Parathyroid adenoma (tissue), 2 donors: ENCODE data around the gene SLC4A4.

Experiments
- H2AFZ ChIP-seq: fragments of 300-600 bp; sonication (generic); one replicate; pipeline ENCODE4 v1.7.0; 2017; ENCODE audit warnings: antibody characterized with exemption, mild to moderate bottlenecking
- H3K27ac ChIP-seq: fragments of 300-600 bp; sonication (generic); one replicate; pipeline ENCODE4 v1.7.0; 2017
- H3K27me3 ChIP-seq: fragments of 300-600 bp; sonication (generic); one replicate; pipeline ENCODE4 v1.7.0; 2017; ENCODE audit warnings: low read length; ENCODE audit not compliant: control insufficient read depth, insufficient read depth
- H3K36me3 ChIP-seq: fragments of 300-600 bp; sonication (generic); one replicate; pipeline ENCODE4 v1.7.0; 2017; ENCODE audit warnings: low read length; ENCODE audit not compliant: control insufficient read depth, insufficient read depth
- H3K4me1 ChIP-seq: fragments of 300-600 bp; sonication (generic); one replicate; pipeline ENCODE4 v1.7.0; 2017; ENCODE audit warnings: control low read depth
- H3K4me2 ChIP-seq: fragments of 300-600 bp; sonication (generic); one replicate; pipeline ENCODE4 v1.7.0; 2017; ENCODE audit warnings: low read length
- H3K4me3 ChIP-seq: fragments of 300-600 bp; sonication (generic); one replicate; pipeline ENCODE4 v1.7.0; 2017; ENCODE audit warnings: low read depth, low read length
- H3K79me2 ChIP-seq: fragments of 300-600 bp; sonication (generic); one replicate; pipeline ENCODE4 v1.7.0; 2017; ENCODE audit warnings: control low read depth
- H3K9ac ChIP-seq: fragments of 300-600 bp; sonication (generic); one replicate; pipeline ENCODE4 v1.7.0; 2017; ENCODE audit warnings: mild to moderate bottlenecking
- H3K9me3 ChIP-seq: fragments of 300-600 bp; sonication (generic); one replicate; pipeline ENCODE4 v1.7.0; 2017; ENCODE audit warnings: low read length; ENCODE audit not compliant: control insufficient read depth
- TF ChIP-seq, protein P1 (sequence below): fragments of 300-600 bp; sonication (generic); IDR thresholded peaks from one replicate; pipeline ENCODE4 v1.7.0; 2017; ENCODE audit warnings: antibody characterized with exemption, mild to moderate bottlenecking
- donor health status: primary hyperparathyroidism.

Gene SLC4A4

DNA sequence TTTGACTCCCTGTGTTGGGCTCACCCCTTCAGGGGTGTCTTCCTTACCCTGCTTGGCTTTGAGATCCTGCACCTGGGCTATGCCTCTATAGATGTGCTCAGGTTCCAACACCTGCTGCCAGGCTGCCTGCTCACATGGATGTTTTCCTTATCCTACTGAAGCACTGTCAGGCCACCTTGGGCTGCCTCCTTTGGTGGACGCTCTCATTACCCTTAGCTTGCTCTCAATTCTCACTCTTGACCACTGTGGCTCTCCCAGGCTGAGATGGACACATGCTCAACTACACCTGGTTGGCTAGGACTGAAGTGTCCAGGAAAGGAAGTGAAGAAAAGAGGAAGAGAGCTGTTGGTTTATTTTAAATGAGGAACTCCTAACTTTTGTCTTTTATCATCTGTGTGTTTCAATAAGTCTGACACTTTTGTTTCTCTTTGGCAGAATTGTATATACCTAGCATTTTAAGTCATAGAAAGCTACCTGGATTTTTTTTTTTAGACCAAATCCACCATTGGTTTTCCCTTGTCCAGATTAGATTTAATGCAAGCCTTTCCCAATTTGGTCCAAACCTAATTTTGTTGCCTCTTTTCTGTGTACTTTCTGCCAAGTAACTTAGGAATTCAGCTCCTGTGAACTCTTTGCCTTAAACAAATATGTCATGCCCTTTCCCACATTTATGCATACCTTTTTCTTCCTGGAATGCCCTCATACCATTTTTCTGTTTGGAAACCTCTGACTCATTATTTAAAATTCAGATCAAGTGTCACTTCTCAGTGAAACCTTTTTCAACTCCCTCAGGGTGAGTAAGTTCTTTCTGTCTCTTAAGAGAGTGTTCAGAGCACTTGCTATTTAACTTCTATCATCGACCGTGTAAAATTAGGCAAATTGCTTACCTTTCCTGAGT, 269.2 kb downstream of the SLC4A4 start:
- no peaks in the 10 kb centered on the region for H3K9me3 ChIP-seq
- TF ChIP-seq, protein P1, sequence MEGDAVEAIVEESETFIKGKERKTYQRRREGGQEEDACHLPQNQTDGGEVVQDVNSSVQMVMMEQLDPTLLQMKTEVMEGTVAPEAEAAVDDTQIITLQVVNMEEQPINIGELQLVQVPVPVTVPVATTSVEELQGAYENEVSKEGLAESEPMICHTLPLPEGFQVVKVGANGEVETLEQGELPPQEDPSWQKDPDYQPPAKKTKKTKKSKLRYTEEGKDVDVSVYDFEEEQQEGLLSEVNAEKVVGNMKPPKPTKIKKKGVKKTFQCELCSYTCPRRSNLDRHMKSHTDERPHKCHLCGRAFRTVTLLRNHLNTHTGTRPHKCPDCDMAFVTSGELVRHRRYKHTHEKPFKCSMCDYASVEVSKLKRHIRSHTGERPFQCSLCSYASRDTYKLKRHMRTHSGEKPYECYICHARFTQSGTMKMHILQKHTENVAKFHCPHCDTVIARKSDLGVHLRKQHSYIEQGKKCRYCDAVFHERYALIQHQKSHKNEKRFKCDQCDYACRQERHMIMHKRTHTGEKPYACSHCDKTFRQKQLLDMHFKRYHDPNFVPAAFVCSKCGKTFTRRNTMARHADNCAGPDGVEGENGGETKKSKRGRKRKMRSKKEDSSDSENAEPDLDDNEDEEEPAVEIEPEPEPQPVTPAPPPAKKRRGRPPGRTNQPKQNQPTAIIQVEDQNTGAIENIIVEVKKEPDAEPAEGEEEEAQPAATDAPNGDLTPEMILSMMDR = no peak
- no peaks in the 10 kb centered on the region for H3K4me1 ChIP-seq
- H3K79me2 ChIP-seq = no peaks in the 10 kb centered on the region
- no peak overlapping the region for H2AFZ ChIP-seq
- H3K4me3 ChIP-seq = no peak overlapping the region
- no peaks in the 10 kb centered on the region for H3K27me3 ChIP-seq
- no peak overlapping the region for H3K9ac ChIP-seq
- H3K4me2 ChIP-seq = no peak overlapping the region
- no peak overlapping the region for H3K27ac ChIP-seq
- H3K36me3 ChIP-seq = no peaks in the 10 kb centered on the region

DNA sequence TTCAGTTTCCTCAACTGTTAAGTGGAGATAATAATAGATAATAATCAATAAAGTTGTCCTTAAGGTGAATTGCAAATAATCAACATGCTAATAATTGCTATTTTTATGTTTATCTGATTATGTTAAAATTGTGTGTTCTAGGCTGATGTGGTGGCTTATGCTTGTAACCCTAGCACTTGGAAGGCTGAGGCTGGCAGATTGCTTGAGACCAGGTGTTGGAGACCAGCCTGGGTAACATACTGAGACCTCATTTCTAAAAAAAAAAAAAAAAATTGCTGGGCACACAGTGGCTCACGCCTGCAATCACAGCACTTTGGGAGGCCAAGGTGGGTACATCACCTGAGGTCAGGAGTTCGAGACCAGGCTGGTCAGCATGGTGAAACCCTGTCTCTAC, 269.9 kb downstream of the SLC4A4 start:
- Histone ChIP-seq H3K9ac (no peak overlapping the region), H2AFZ (no peak overlapping the region), H3K36me3 (no peaks in the 10 kb centered on the region), H3K9me3 (no peaks in the 10 kb centered on the region), H3K4me1 (no peaks in the 10 kb centered on the region), H3K79me2 (no peaks in the 10 kb centered on the region), H3K4me2 (no peak overlapping the region), H3K27ac (no peak overlapping the region), H3K27me3 (no peaks in the 10 kb centered on the region), H3K4me3 (no peak overlapping the region)
- TF ChIP-seq, protein P1 = no peak

DNA sequence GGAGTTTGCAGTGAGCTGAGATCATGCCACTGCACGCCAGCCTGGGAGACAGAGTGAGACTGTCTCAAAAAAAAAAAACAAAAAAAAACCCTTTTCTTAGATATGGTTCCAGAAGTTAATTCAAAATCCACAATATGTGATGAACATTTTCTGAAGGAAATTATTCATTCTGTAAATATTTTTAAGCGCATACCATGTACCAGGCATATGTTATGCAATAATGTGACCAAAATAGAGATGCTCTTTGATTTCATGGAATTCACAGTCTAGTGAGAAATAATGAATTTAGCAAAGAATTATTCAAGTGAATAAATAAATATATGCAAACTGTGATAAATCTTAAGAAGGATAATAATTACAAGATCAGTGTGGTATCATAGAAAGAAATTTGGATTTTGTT, 270.3 kb downstream of the SLC4A4 start:
- Histone ChIP-seq H3K4me3 (no peak overlapping the region), H3K79me2 (no peaks in the 10 kb centered on the region), H3K9me3 (no peaks in the 10 kb centered on the region), H3K4me2 (no peak overlapping the region), H3K27me3 (no peaks in the 10 kb centered on the region), H3K36me3 (no peaks in the 10 kb centered on the region), H3K4me1 (no peaks in the 10 kb centered on the region), H2AFZ (no peak overlapping the region), H3K9ac (no peak overlapping the region), H3K27ac (no peak overlapping the region)
- TF ChIP-seq, protein P1 = no peak

DNA sequence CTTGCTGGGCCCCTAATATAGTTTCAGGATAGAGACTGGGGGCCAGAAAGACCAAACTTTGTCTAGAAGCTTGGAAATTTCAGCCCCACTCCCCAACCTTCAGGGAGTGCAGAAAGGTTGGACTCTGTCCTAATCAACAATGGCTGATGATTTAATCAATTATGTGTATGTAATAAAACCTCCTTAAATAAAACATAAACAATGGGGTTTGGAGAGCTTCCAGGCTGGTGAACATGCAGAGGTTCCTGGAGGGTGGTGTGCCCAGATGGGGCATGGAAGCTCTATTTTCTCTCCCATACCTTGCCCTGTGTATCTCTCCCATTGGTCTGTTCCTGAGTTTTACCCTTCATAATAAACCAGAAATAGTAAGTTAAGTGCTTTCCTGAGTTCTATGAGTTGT, 270.8 kb downstream of the SLC4A4 start:
- H3K27me3 ChIP-seq = no peaks in the 10 kb centered on the region
- no peaks in the 10 kb centered on the region for H3K4me1 ChIP-seq
- no peaks in the 10 kb centered on the region for H3K79me2 ChIP-seq
- H3K9ac ChIP-seq = no peak overlapping the region
- no peak overlapping the region for H3K4me3 ChIP-seq
- no peak overlapping the region for H3K4me2 ChIP-seq
- H3K9me3 ChIP-seq = no peaks in the 10 kb centered on the region
- H2AFZ ChIP-seq = no peak overlapping the region
- H3K27ac ChIP-seq = no peak overlapping the region
- no peaks in the 10 kb centered on the region for H3K36me3 ChIP-seq
- TF ChIP-seq, protein P1 = no peak

DNA sequence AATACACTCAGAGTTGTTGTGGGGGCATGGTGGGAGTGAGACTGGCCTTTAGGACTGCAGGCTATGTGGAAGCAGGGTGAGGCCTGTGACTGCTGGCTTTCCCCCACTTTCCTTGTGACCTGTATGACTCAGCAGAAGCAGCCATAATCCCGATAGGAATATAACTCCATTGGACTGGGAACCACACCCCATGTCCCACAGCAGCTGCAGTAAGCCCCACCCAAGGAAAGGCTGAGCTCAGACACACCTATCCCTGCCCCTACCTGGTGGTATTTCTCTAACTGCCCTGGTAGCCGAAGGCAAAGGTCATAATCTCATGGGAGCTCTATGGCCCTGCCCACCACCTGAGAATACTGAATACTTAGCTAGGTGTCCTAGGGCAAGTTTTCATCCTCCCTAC, 275.8 kb downstream of the SLC4A4 start:
- TF ChIP-seq, protein P1 = no peak
- H3K27me3 ChIP-seq = no peaks in the 10 kb centered on the region
- no peaks in the 10 kb centered on the region for H3K4me1 ChIP-seq
- H3K4me2 ChIP-seq = no peak overlapping the region
- no peak overlapping the region for H3K9ac ChIP-seq
- H3K9me3 ChIP-seq = no peaks in the 10 kb centered on the region
- H3K4me3 ChIP-seq = no peak overlapping the region
- H3K36me3 ChIP-seq = no peaks in the 10 kb centered on the region
- no peak overlapping the region for H2AFZ ChIP-seq
- no peak overlapping the region for H3K27ac ChIP-seq
- H3K79me2 ChIP-seq = no peaks in the 10 kb centered on the region
